ENCODE measurements around the gene GAREM1. TPM values are rescaled to one million over a fixed set of nuclear protein-coding genes. Genes with fewer than 3 reads are reported as not detected.

The GAREM1 gene
- total RNA-seq, 1 experiment from 2014 or later: 4.7 TPM

- ChIA-PET POLR2A (no interaction called here), CTCF (no interaction called here)
- DNase-seq (ENCODE audit: low read depth, low spot score) (no peak), ATAC-seq (no peak)
- no peak for TF ChIP-seq TCF7L2 (IDR thresholded peaks at IDR 0.05; ENCODE audit: low read depth, low read length)
- Histone ChIP-seq H3K4me3 (ENCODE audit: low read depth in 2 of 2, low read length in 2 of 2) (no peak overlapping the region), H3K36me3 (ENCODE audit: control insufficient read depth, insufficient read depth, low read length) (no peaks in the 10 kb centered on the region), H3K9me3 (ENCODE audit: control insufficient read depth, insufficient read depth, low read depth, low read length) (no peaks in the 10 kb centered on the region), H3K27ac (ENCODE audit: low read length) (no peak overlapping the region), H3K4me1 (ENCODE audit: control insufficient read depth, insufficient read depth, low read length) (no peaks in the 10 kb centered on the region), H3K27me3 (ENCODE audit: control insufficient read depth, insufficient read depth, low read length) (no peaks in the 10 kb centered on the region)
- intact Hi-C loops (cut with micrococcal nuclease; ENCODE audit: unreplicated experiment) (no loop called here), in situ Hi-C loops (cut with HindIII; ENCODE audit: low pct_unique_long_range_greater_than_20kb, low sequenced_read_pairs) (no loop called here)
- no TSS peak for BruUV-seq (replicated peaks)
Observed at GRCh38 chr18:32267463-32267862, 203.2 kb downstream of the GAREM1 start.

GRCh38 chr18:32264401-32264800 lies 206.3 kb downstream of the GAREM1 start:
- no peak for TF ChIP-seq SIN3A (IDR thresholded peaks at IDR 0.05; ENCODE audit: borderline replicate concordance, insufficient read depth, low read depth, low read length)
- TF ChIP-seq POLR2AphosphoS5 (IDR thresholded peaks at IDR 0.05; ENCODE audit: low read depth, low read length): no peak
- no peak for TF ChIP-seq REST (IDR thresholded peaks at IDR 0.05; ENCODE audit: insufficient read depth in 1 of 2, low read depth in 2 of 2, low read length in 1 of 2)
- no peak for TF ChIP-seq TCF7L2 (IDR thresholded peaks at IDR 0.05; ENCODE audit: low read depth, low read length)
- BruUV-seq (replicated peaks): no TSS peak
- POLR2A ChIA-PET: no interaction called here

GRCh38 chr18:32262092-32262491 lies 208.6 kb downstream of the GAREM1 start:
- in situ Hi-C loops (cut with HindIII; ENCODE audit: low pct_unique_long_range_greater_than_20kb, low sequenced_read_pairs) (no loop called here), intact Hi-C loops (cut with micrococcal nuclease; ENCODE audit: unreplicated experiment) (no loop called here)
- BruUV-seq (replicated peaks): no TSS peak
- DNase-seq (ENCODE audit: low read depth, low spot score) (no peak), ATAC-seq (no peak)
- Histone ChIP-seq H3K27ac (ENCODE audit: low read length) (no peak overlapping the region), H3K27me3 (ENCODE audit: control insufficient read depth, insufficient read depth, low read length) (no peaks in the 10 kb centered on the region), H3K36me3 (ENCODE audit: control insufficient read depth, insufficient read depth, low read length) (no peaks in the 10 kb centered on the region), H3K9me3 (ENCODE audit: control insufficient read depth, insufficient read depth, low read depth, low read length) (no peaks in the 10 kb centered on the region), H3K4me3 (ENCODE audit: low read depth in 2 of 2, low read length in 2 of 2) (no peak overlapping the region), H3K4me1 (ENCODE audit: control insufficient read depth, insufficient read depth, low read length) (no peaks in the 10 kb centered on the region)
- no peak for TF ChIP-seq REST (IDR thresholded peaks at IDR 0.05; ENCODE audit: insufficient read depth in 1 of 2, low read depth in 2 of 2, low read length in 1 of 2)
- TF ChIP-seq POLR2AphosphoS5 (IDR thresholded peaks at IDR 0.05; ENCODE audit: low read depth, low read length): no peak
- TF ChIP-seq TCF7L2 (IDR thresholded peaks at IDR 0.05; ENCODE audit: low read depth, low read length): no peak
- ChIA-PET CTCF (no interaction called here), POLR2A (no interaction called here)

More at GRCh38 chr18:32264401-32264800, 206.3 kb downstream of the GAREM1 start:
- Histone ChIP-seq H3K36me3 (ENCODE audit: control insufficient read depth, insufficient read depth, low read length) (no peaks in the 10 kb centered on the region), H3K9me3 (ENCODE audit: control insufficient read depth, insufficient read depth, low read depth, low read length) (no peaks in the 10 kb centered on the region), H3K4me1 (ENCODE audit: control insufficient read depth, insufficient read depth, low read length) (no peaks in the 10 kb centered on the region), H3K27ac (ENCODE audit: low read length) (no peak overlapping the region), H3K4me3 (ENCODE audit: low read depth in 2 of 2, low read length in 2 of 2) (no peak overlapping the region), H3K27me3 (ENCODE audit: control insufficient read depth, insufficient read depth, low read length) (no peaks in the 10 kb centered on the region)
- ATAC-seq (no peak), DNase-seq (ENCODE audit: low read depth, low spot score) (no peak)
- intact Hi-C loops (cut with micrococcal nuclease; ENCODE audit: unreplicated experiment) (no loop called here), in situ Hi-C loops (cut with HindIII; ENCODE audit: low pct_unique_long_range_greater_than_20kb, low sequenced_read_pairs) (no loop called here)
- CTCF ChIA-PET: no interaction called here

All from Panc1 (cell line).